DOHH2 (cell line): ENCODE results near the gene HIVEP3.

Experiments used
- H3F3A ChIP-seq: fragments of 200-600 bp; sonication (generic), shearing (Covaris generic); 2 replicates; pipeline ENCODE4 v1.6.0; 2016; ENCODE audit warnings: antibody characterized with exemption, mild to moderate bottlenecking; ENCODE audit not compliant: control insufficient read depth, insufficient read depth
- H3K27ac ChIP-seq: fragments of 200-600 bp; sonication (generic); 2 replicates; pipeline ENCODE4 v1.5.1; 2014; ENCODE audit warnings: low read depth, mild to moderate bottlenecking, low read length, moderate library complexity
- H3K27me3 ChIP-seq: fragments of 200-600 bp; sonication (generic); 2 replicates; pipeline ENCODE4 v1.6.1; 2014; ENCODE audit warnings: mild to moderate bottlenecking, low read length, mixed read lengths; ENCODE audit not compliant: control insufficient read depth
- H3K36me3 ChIP-seq: fragments of 200-600 bp; sonication (generic); 2 replicates; pipeline ENCODE4 v1.6.1; 2014; ENCODE audit warnings: mild to moderate bottlenecking, low read length, moderate library complexity, mixed read lengths; ENCODE audit not compliant: control insufficient read depth
- H3K4me1 ChIP-seq: fragments of 200-600 bp; sonication (generic); 2 replicates; pipeline ENCODE4 v1.6.1; 2014; ENCODE audit warnings: mild to moderate bottlenecking, low read length, mixed read lengths; ENCODE audit not compliant: control insufficient read depth
- H3K4me2 ChIP-seq: fragments of 200-600 bp; sonication (generic); 2 replicates; pipeline ENCODE4 v1.6.0; 2014; ENCODE audit warnings: mild to moderate bottlenecking, low read length, moderate library complexity
- H3K4me3 ChIP-seq: fragments of 200-600 bp; sonication (generic); 2 replicates; pipeline ENCODE4 v1.5.1; 2014; ENCODE audit warnings: mild to moderate bottlenecking, low read length, mixed read lengths
- H3K79me2 ChIP-seq: fragments of 200-600 bp; sonication (generic); 2 replicates; pipeline ENCODE4 v1.6.1; 2014; ENCODE audit warnings: mild to moderate bottlenecking, low read length, mixed read lengths; ENCODE audit not compliant: control insufficient read depth
- H3K9me2 ChIP-seq: fragments of 200-600 bp; sonication (generic); replicated peaks from 2 replicates; pipeline ENCODE4 v1.6.1; 2014; ENCODE audit warnings: mild to moderate bottlenecking, low read length, mixed read lengths; ENCODE audit not compliant: control insufficient read depth
- H3K9me3 ChIP-seq: fragments of 200-600 bp; sonication (generic); 2 replicates; pipeline ENCODE4 v1.6.1; 2014; ENCODE audit warnings: antibody characterized with exemption, low read length, mixed read lengths; ENCODE audit not compliant: control insufficient read depth, insufficient read depth
- H4K20me1 ChIP-seq: fragments of 200-600 bp; sonication (generic); 2 replicates; pipeline ENCODE4 v1.6.0; 2014; ENCODE audit warnings: low read depth, mild to moderate bottlenecking, antibody characterized with exemption, low read length, moderate library complexity; ENCODE audit not compliant: control insufficient read depth, insufficient read depth
- CTCF ChIP-seq: fragments of 200-600 bp; sonication (generic); IDR thresholded peaks from one replicate; pipeline ENCODE4 v1.5.1; 2014; ENCODE audit warnings: antibody characterized with exemption, mild to moderate bottlenecking, low read depth, low read length; ENCODE audit not compliant: poor library complexity, severe bottlenecking
- EZH2phosphoT487 ChIP-seq: fragments of 200-600 bp; sonication (generic); IDR thresholded peaks from 2 replicates; pipeline ENCODE4 v1.6.1; 2017; ENCODE audit warnings: borderline replicate concordance, mild to moderate bottlenecking, antibody characterized with exemption, low read length, moderate library complexity, mixed read lengths

HIVEP3 gene

GRCh38 chr1:41766546-41766945, 152.2 kb downstream of the HIVEP3 start:
- no peak for TF ChIP-seq CTCF
- TF ChIP-seq EZH2phosphoT487: no peak
- Histone ChIP-seq H3K4me1 (peaks cover 13% of the 10 kb centered on the region), H4K20me1 (no peaks in the 10 kb centered on the region), H3K4me2 (no peak overlapping the region), H3K27me3 (peaks cover 7% of the 10 kb centered on the region; the same call in 1 of the 2 replicates), H3K79me2 (no peaks in the 10 kb centered on the region), H3K36me3 (no peaks in the 10 kb centered on the region), H3K4me3 (no peak overlapping the region), H3K9me2 (no peaks in the 10 kb centered on the region), H3K9me3 (peaks cover 17% of the 10 kb centered on the region), H3K27ac (no peak overlapping the region), H3F3A (no peaks in the 10 kb centered on the region)

GRCh38 chr1:41766041-41766440, 152.7 kb downstream of the HIVEP3 start:
- no peaks in the 10 kb centered on the region for H3F3A ChIP-seq
- H3K4me3 ChIP-seq: no peak overlapping the region
- no peak for TF ChIP-seq CTCF
- TF ChIP-seq EZH2phosphoT487: no peak
- no peaks in the 10 kb centered on the region for H4K20me1 ChIP-seq
- no peaks in the 10 kb centered on the region for H3K79me2 ChIP-seq
- no peak overlapping the region for H3K4me2 ChIP-seq
- H3K27me3 ChIP-seq: peaks cover 7% of the 10 kb centered on the region; the same call in 1 of the 2 replicates
- no peaks in the 10 kb centered on the region for H3K36me3 ChIP-seq
- H3K9me3 ChIP-seq: peaks cover 22% of the 10 kb centered on the region
- no peaks in the 10 kb centered on the region for H3K9me2 ChIP-seq
- no peak overlapping the region for H3K27ac ChIP-seq
- peaks cover 13% of the 10 kb centered on the region for H3K4me1 ChIP-seq

DNA sequence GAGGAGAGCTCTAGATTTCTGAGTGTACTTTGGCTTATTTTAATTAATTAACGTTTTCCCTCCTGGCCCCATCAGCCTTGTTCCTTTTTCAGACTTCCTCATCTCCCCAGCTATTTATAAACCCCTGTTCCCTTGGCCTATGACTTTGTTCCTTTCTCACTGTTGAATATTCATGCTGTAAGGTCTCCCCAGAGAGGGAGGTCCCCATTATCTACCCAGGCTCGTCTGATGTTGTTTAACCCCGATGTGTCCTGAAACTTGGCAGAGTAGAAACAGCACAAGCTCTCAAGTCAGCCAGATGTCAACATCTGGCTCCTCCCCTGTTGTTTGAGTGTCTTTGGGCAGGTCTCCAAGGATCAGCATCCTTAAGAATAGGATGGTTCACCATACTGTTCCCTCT, 153.6 kb downstream of the HIVEP3 start:
- no peak overlapping the region for H3K27ac ChIP-seq
- H3K4me1 ChIP-seq: peaks cover 13% of the 10 kb centered on the region

More for the DNA sequence above, 153.6 kb downstream of the HIVEP3 start:
- Histone ChIP-seq H3K4me2 (peak overlapping the region; percentile 35), H3K36me3 (no peaks in the 10 kb centered on the region), H3K79me2 (no peaks in the 10 kb centered on the region), H4K20me1 (no peaks in the 10 kb centered on the region), H3K27me3 (peaks cover 7% of the 10 kb centered on the region; the same call in 1 of the 2 replicates), H3F3A (no peaks in the 10 kb centered on the region), H3K9me3 (peaks cover 24% of the 10 kb centered on the region), H3K4me3 (0 out of 2 replicates have a peak overlapping the region, but pooled peaks have one; percentile 11), H3K9me2 (no peaks in the 10 kb centered on the region)
- TF ChIP-seq EZH2phosphoT487 (no peak), CTCF (no peak)
